HG03108 (cell line): ENCODE data around the gene NTN4.
"Not testable (repeated sequence)": the region's sequence is repeated elsewhere in the genome, so short reads cannot be mapped to it uniquely, and the experiment has no call there.

Source experiments
- ATAC-seq: cut with Tn5 transposase; IDR thresholded peaks from one replicate; pipeline ENCODE4 v1.9.1; 2021; ENCODE audit warnings: moderate library complexity; ENCODE audit not compliant: unreplicated experiment

Gene NTN4

GRCh38 chr12:95790033-95790916, at the start of gene NTN4:
Gene NTN4 (minus strand): TSS chr12:95790764. CDS start chr12:95790309, 455 bp downstream.
- no peak for ATAC-seq

DNA sequence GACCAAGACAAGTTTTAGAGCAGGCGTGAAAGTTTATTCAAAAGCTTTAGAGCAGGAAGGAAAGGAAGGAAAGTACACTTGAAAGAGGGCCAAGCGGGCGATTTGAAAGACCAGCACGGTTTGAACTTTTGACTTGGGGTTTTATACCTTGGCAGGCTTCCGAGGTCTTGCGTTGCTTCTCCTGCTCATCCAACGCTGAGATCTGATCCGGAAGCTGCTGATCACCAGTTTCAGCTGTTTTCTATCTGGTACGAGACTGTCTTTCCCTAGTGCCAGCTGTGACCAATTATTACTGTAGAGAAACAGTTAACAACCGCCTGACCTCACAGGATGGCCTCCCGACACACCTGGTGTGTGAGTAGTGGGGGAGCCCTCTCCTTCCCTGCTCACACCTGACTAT, 47.6 kb upstream of the NTN4 start:
- no peak for ATAC-seq

GRCh38 chr12:95837240-95838038, 46.9 kb upstream of the NTN4 start:
- ATAC-seq: no peak

GRCh38 chr12:95836630-95837239, 46.2 kb upstream of the NTN4 start:
- ATAC-seq: no peak

DNA sequence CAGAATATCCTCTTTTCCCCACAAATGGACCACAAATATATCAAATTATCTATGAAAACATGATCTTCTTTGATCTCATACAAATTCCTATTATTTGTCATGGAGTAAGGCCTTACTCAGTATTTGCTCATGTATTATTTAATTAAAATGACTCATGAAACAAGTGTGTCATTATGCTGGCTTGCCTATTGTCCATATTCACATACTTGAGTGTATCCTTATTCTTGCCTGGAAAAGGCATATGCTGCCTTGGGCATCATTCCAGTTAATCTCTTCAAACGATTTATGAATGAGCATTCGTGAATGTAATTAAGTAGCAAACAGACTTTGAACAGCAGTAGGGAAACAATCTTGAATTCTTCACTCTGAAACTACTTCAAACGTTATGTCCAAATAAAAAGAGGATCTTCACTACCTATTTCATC, 45.6 kb upstream of the NTN4 start:
- no peak for ATAC-seq

DNA sequence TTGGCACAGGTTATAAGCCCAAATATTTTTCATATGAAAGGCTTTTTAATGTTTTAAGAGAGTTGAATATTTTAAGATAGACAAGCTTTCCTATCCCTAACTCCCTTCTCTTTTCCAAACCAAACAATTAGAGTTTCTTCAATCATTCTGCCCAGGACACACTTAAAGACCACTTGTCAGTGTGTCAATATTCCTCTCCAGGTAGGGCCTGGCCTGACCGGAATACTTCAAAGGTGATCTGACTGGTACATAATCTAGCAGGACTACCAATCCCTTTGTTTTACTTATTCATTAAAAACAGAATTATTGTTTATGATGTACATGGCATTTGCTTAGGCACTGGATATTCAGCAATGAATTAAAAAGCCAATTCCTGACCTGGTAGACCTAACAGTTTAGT, 44.0 kb upstream of the NTN4 start:
- ATAC-seq: no peak

- no peak for ATAC-seq
These were observed 39.9 kb upstream of the NTN4 start for GRCh38 chr12:95830335-95831089.

GRCh38 chr12:95829395-95829794, 38.8 kb upstream of the NTN4 start:
- ATAC-seq: no peak

DNA sequence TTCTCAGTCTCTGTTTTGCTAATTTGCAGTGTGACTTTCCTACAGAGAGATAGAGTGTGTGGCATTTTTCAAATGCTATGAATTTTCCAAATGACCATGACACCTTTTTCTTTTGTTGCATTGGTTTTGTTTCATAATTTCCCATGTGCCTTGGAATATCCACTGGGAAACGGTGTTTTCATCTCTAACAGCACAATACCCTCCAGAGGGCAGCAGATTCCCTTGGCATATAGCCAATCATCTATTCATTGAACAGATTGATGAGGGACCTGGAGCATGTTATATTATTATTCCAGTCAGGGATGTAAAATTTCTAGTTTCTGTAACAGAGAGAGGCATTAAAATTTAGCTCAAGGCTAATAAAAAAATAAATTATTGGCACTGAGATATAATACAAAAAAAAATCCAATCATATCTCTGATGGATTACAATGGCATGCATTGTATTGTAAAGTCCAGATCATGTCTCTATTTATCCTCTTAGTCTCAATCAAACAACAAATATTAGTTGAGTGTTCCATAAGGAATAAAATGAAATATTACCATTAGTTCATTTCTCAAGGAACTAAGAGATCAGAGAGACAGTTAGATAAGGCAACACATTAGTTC, 29.6 kb upstream of the NTN4 start:
- ATAC-seq: no peak

DNA sequence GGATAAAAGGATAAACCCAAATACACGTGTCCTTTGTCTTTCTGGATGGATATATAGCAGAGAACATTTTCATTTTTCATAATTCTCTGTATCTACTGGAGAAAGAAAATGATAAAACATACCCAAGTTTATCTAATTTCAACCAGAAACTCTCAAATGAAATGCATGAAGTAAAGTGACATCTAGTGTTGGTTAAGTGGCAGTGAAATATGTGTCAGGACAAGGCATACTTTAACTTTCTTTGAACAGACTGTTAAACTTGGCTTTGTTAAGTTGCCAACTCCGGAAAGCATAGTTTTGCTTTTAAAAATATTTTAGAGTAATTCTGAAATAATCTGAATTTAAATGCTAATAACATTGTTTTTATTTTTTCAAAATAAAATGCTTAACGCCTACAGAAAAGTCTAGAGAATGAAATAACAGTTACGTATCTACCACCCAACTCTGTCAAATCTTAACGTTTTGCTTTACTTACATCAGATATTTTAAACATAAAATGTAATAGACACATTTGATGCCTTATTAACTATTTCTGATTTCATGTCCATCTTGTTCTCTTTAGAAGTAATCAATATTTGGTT, 25.2 kb upstream of the NTN4 start:
- no peak for ATAC-seq

- ATAC-seq: not testable (repeated sequence)
These were observed 21.6 kb upstream of the NTN4 start for GRCh38 chr12:95812155-95812554.

- ATAC-seq: no peak
These were observed 19.8 kb upstream of the NTN4 start for GRCh38 chr12:95810411-95810810.

DNA sequence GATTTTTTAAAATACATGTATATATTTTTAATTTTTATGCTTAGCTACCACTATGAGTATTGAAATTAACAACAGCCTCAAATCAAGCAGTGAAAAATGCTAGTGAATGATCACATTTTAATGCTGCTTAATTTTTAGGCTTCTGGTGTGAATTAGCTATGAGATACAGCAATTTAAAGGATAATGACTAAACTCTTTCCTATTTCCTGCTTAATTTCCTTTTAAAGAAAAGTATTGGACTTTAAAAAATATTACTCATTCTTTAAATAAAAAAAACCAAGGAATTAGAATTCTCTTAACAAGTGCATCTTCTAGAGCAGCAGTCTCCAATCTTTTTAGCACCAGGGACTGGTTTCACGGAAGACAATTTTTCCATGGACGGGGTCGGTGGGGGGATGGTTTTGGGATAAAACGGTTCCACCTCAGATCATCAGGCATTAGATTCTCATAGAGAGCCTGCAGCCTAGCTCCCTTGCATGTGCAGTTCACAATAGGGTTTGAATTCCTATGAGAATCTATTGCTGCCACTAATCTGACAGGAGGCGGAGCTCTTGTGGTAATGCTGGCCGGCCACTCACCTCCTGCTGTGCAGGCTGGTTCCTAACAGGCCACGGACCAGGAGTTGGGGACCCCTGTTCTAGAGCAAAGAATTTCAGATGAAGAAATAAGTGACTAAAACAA, 18.6 kb upstream of the NTN4 start:
- no peak for ATAC-seq

- ATAC-seq: no peak
These were observed 17.6 kb upstream of the NTN4 start for GRCh38 chr12:95808146-95808545.

DNA sequence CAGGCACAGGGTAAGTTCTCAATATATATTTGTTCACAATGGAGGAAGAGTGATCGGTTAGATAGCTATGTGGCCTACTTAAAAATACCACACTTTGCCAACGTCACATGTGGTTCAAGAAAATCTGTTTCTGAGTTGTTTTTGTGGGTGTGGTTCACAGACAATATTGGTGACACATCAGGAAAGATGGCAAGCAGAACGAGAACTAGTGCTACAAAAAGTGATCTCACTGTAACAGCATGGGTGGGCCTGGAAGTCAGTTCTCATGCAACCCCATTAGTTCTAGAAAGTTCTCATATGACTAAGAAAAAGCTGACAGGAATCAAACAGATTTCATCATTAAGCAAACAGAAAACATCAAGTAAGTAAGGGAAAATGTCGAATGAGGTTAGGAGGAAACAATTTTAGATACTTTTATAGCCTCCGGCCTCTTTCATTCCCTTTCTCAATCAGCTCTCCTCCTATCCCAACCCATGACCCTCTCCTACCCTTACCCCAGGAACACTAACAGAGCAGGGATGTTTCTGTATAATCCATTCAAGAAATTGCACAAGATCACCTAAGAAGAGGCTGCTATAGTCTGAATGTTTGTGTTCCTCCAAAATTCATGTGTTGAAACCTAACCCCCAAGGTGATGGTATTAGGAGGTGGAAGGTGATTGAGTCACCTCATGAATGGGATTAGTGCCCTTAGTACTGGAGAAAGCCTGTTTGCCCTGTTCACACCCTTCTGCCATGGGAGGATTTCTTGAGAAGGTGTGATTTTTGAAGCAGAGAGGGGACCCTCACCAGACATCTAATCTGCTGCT, 15.5 kb upstream of the NTN4 start:
- no peak for ATAC-seq

GRCh38 chr12:95804291-95804690, 13.7 kb upstream of the NTN4 start:
- no peak for ATAC-seq

- ATAC-seq: no peak
These were observed 13.3 kb upstream of the NTN4 start for GRCh38 chr12:95803817-95804216.

DNA sequence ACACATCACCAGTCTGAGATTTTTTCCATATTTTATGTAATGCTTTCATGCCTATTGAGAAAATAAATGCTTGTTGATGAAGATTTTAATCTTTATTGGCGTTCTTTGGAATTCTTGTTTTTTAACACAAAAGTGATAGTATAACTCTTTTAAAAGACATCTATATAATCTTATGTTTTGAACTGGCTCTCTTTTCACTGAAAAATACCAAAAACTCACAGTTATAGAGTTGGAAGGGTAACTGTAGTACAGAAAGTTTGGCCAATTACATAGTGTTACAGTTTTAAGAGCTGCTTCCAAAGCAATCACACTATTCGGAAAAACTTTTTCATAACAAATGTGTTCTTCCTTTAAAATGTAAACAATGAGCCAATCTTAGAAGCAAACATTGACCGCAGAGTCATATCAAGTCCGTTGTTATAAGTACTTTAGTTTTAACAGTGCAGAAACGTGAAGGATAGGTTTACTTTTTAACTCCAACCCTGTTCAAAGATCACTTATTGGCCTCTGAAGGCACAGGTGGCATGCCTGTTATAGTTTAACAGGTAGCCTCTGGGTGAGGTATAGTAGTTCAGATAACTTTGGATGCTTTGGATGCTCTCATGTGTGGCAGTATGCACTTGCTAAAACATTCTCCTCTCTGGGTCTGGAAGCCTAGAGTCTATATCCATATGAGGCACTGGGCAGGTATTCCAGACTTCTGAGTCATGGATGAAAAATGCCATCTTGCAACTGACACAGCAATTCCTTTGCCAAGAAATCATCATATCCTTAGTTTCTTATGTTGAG, 12.1 kb upstream of the NTN4 start:
- no peak for ATAC-seq
